GM23338 (cell line): ENCODE measurements around the gene CCNL1. TPM values are rescaled to one million over a fixed set of nuclear protein-coding genes. Genes with fewer than 3 reads are reported as not detected.

Experiments
- ATAC-seq: fragments of 200-7000 bp; cut with Tn5 transposase; 3 replicates; pipeline ENCODE4 v1.9.1; 2020
- DNase-seq: peaks from one replicate; pipeline ENCODE4 v3.0.0-alpha.2; 2015; ENCODE audit warnings: low spot score
- H2AFZ ChIP-seq: fragments of 200-600 bp; sonication (generic); 2 replicates; pipeline ENCODE4 v1.8.0; 2016; ENCODE audit warnings: antibody characterized with exemption, mild to moderate bottlenecking, moderate library complexity
- H3F3A ChIP-seq: fragments of 200-600 bp; sonication (generic); replicated peaks from 2 replicates; pipeline ENCODE4 v1.8.0; 2017; ENCODE audit warnings: antibody characterized with exemption, mixed run types, low read depth
- H3K27ac ChIP-seq: fragments of 200-600 bp; sonication (generic); 2 replicates; pipeline ENCODE4 v1.6.1; 2016; ENCODE audit warnings: low read depth
- H3K27me3 ChIP-seq: fragments of 200-600 bp; sonication (generic); 2 replicates; pipeline ENCODE4 v1.8.0; 2016; ENCODE audit warnings: mild to moderate bottlenecking, mixed run types, moderate library complexity; ENCODE audit not compliant: insufficient read depth
- H3K36me3 ChIP-seq: fragments of 200-600 bp; sonication (generic); 2 replicates; pipeline ENCODE4 v1.8.0; 2016; ENCODE audit warnings: mild to moderate bottlenecking; ENCODE audit not compliant: insufficient read depth
- H3K4me1 ChIP-seq: fragments of 200-600 bp; sonication (generic); 2 replicates; pipeline ENCODE4 v1.8.0; 2016; ENCODE audit warnings: mild to moderate bottlenecking, moderate library complexity; ENCODE audit not compliant: insufficient read depth
- H3K4me2 ChIP-seq: fragments of 200-600 bp; sonication (generic); 2 replicates; pipeline ENCODE4 v1.7.1; 2017; ENCODE audit warnings: mixed run types
- H3K4me3 ChIP-seq: fragments of 200-600 bp; sonication (generic); 2 replicates; pipeline ENCODE4 v1.6.1; 2016; ENCODE audit warnings: mixed run types
- H3K79me2 ChIP-seq: fragments of 200-600 bp; sonication (generic); replicated peaks from 2 replicates; pipeline ENCODE4 v1.8.0; 2017; ENCODE audit warnings: mild to moderate bottlenecking; ENCODE audit not compliant: insufficient read depth
- H3K9me2 ChIP-seq: fragments of 200-600 bp; sonication (generic); 2 replicates; pipeline ENCODE4 v1.8.0; 2017; ENCODE audit not compliant: insufficient read depth
- H4K20me1 ChIP-seq: fragments of 200-600 bp; sonication (generic); replicated peaks from 2 replicates; pipeline ENCODE4 v1.8.0; 2017; ENCODE audit warnings: mild to moderate bottlenecking; ENCODE audit not compliant: insufficient read depth
- H3K27ac Mint-ChIP-seq: 2 replicates; pipeline ENCODE4 v1.8.0; 2020; ENCODE audit warnings: inconsistent platforms, mild to moderate bottlenecking, moderate library complexity, mixed read lengths
- H3K27me3 Mint-ChIP-seq: 3 replicates; pipeline ENCODE4 v1.8.0; 2022; ENCODE audit warnings: low read depth, mild to moderate bottlenecking, moderate library complexity, mixed read lengths, inconsistent platforms; ENCODE audit not compliant: insufficient read depth, poor library complexity
- H3K36me3 Mint-ChIP-seq: 3 replicates; pipeline ENCODE4 v1.8.0; 2021; ENCODE audit warnings: low read depth, mild to moderate bottlenecking, inconsistent platforms, moderate library complexity, mixed read lengths
- H3K4me1 Mint-ChIP-seq: 3 replicates; pipeline ENCODE4 v1.8.0; 2020; ENCODE audit warnings: mild to moderate bottlenecking, inconsistent platforms, mixed read lengths
- H3K4me3 Mint-ChIP-seq: 3 replicates; pipeline ENCODE4 v1.8.0; 2021; ENCODE audit warnings: moderate library complexity, mild to moderate bottlenecking, inconsistent platforms, mixed read lengths
- H3K9me3 Mint-ChIP-seq: 3 replicates; pipeline ENCODE4 v1.8.0; 2020; ENCODE audit warnings: moderate library complexity, mild to moderate bottlenecking, inconsistent platforms, mixed read lengths
- CREB1 ChIP-seq: fragments of 250-450 bp; sonication (Bioruptor Pico); IDR thresholded peaks from 2 replicates; pipeline ENCODE4 v1.5.0; 2020; ENCODE audit warnings: low read depth, mild to moderate bottlenecking, moderate library complexity
- CTCF ChIP-seq, 2 experiments: fragments of 200-600 bp in 1 of 2; sonication (generic) in 1 of 2; conservative IDR thresholded peaks; 2 replicates each; pipeline versions ENCODE4 v1.5.1 to v1.6.1; 2016 to 2017; ENCODE audit warnings: antibody characterized with exemption in 2 of 2, low read depth in 2 of 2, mild to moderate bottlenecking in 2 of 2, moderate library complexity in 1 of 2
- ETS1 ChIP-seq: IDR thresholded peaks from 2 replicates; pipeline ENCODE4 v1.6.1; 2016; ENCODE audit warnings: antibody characterized with exemption
- EZH2 ChIP-seq: fragments of 200-600 bp; sonication (generic); IDR thresholded peaks from one replicate; pipeline ENCODE4 v1.8.0; 2017; ENCODE audit warnings: antibody characterized with exemption, mild to moderate bottlenecking, low read depth; ENCODE audit not compliant: unreplicated experiment
- EZH2phosphoT487 ChIP-seq: fragments of 200-600 bp; sonication (generic); IDR thresholded peaks from one replicate; pipeline ENCODE4 v1.8.1; 2018; ENCODE audit warnings: antibody characterized with exemption; ENCODE audit not compliant: unreplicated experiment
- JUNB ChIP-seq: IDR thresholded peaks from one replicate; pipeline ENCODE4 v1.6.1; 2016; ENCODE audit warnings: antibody characterized with exemption; ENCODE audit not compliant: unreplicated experiment
- NANOG ChIP-seq: IDR thresholded peaks from 2 replicates; pipeline ENCODE4 v1.6.1; 2016; ENCODE audit warnings: antibody characterized with exemption, borderline replicate concordance
- POLR2AphosphoS5 ChIP-seq: IDR thresholded peaks from 2 replicates; pipeline ENCODE4 v1.6.1; 2016; ENCODE audit warnings: antibody characterized with exemption, low read depth
- REST ChIP-seq: IDR thresholded peaks from one replicate; pipeline ENCODE4 v1.6.1; 2018; ENCODE audit warnings: antibody characterized with exemption; ENCODE audit not compliant: unreplicated experiment
- STAT1 ChIP-seq: IDR thresholded peaks from one replicate; pipeline ENCODE4 v1.6.1; 2016; ENCODE audit warnings: antibody characterized with exemption; ENCODE audit not compliant: unreplicated experiment
- ZNF114 ChIP-seq: fragments of 250-450 bp; sonication (Bioruptor Pico); IDR thresholded peaks from 2 replicates; pipeline ENCODE4 v1.5.0; 2020; ENCODE audit warnings: mild to moderate bottlenecking, moderate library complexity
- ZNF331 ChIP-seq: fragments of 250-450 bp; sonication (Bioruptor Pico); IDR thresholded peaks from 2 replicates; pipeline ENCODE4 v1.5.0; 2020; ENCODE audit warnings: low read depth, mild to moderate bottlenecking, moderate library complexity
- ZNF462 ChIP-seq: fragments of 250-450 bp; sonication (Bioruptor Pico); IDR thresholded peaks from 2 replicates; pipeline ENCODE4 v1.5.0; 2020; ENCODE audit warnings: mild to moderate bottlenecking, moderate library complexity
- polyA plus RNA-seq: library from polyadenylated mRNA; unstranded; fragments of >200 nt; fragmentation: Nextera tagmentation; extraction: Ambion mirVana; gene quantifications from 2 replicates; pipeline ENCODE4 v1.2.1, GENCODE V29; 2016
- total RNA-seq: library from RNA; depleted of rRNA; stranded (reverse); fragments of >200 nt; shearing (Covaris generic); gene quantifications from 2 replicates; pipeline ENCODE4 v1.2.3, GENCODE V29; 2014

The CCNL1 gene
- total and polyA plus RNA-seq, 2 experiments from 2014 or later = 108 to 134 TPM

- no peak overlapping the region for H3K4me3 Mint-ChIP-seq
- TF ChIP-seq ETS1 = no peak
- TF ChIP-seq STAT1 = no peak
- no peak for TF ChIP-seq EZH2
- no peak for TF ChIP-seq ZNF331
- no peak for TF ChIP-seq CTCF (conservative IDR thresholded peaks at IDR 0.05; ENCODE audit: low read depth in 2 of 2)
- TF ChIP-seq ZNF462 (CRISPR knock-in tag) = no peak
- TF ChIP-seq JUNB = no peak
- no peak for TF ChIP-seq REST
- TF ChIP-seq ZNF114 = no peak
- no peak for TF ChIP-seq POLR2AphosphoS5
- no peak for TF ChIP-seq NANOG
- no peak for TF ChIP-seq EZH2phosphoT487
- no peak for TF ChIP-seq CREB1 (CRISPR knock-in tag)
- no peaks in the 10 kb centered on the region for H3K36me3 Mint-ChIP-seq
- Histone ChIP-seq H3K27me3 (no peaks in the 10 kb centered on the region), H3K4me1 (peaks cover 9% of the 10 kb centered on the region), H3K27ac (no peak overlapping the region), H3K9me2 (no peaks in the 10 kb centered on the region), H3F3A (no peaks in the 10 kb centered on the region), H2AFZ (no peak overlapping the region), H3K4me2 (no peak overlapping the region), H3K36me3 (no peaks in the 10 kb centered on the region), H3K79me2 (no peaks in the 10 kb centered on the region), H4K20me1 (no peaks in the 10 kb centered on the region), H3K4me3 (no peak overlapping the region)
- H3K4me1 Mint-ChIP-seq = peaks cover 19% of the 10 kb centered on the region
- no peak overlapping the region for H3K27ac Mint-ChIP-seq
- DNase-seq (no peak), ATAC-seq (no peak)
- H3K27me3 Mint-ChIP-seq = no peaks in the 10 kb centered on the region
- no peaks in the 10 kb centered on the region for H3K9me3 Mint-ChIP-seq
These were observed 57.8 kb downstream of the CCNL1 start for GRCh38 chr3:157102098-157102497.
